HG02943 (cell line): ENCODE results near the gene RELN.
"Not testable (repeated sequence)": the region's sequence is repeated elsewhere in the genome, so short reads cannot be mapped to it uniquely, and the experiment has no call there.

ENCODE experiments used
- ATAC-seq: cut with Tn5 transposase; IDR thresholded peaks from one replicate; pipeline ENCODE4 v1.9.1; 2021; ENCODE audit warnings: mild to moderate bottlenecking, low read depth, moderate library complexity; ENCODE audit not compliant: unreplicated experiment

RELN gene

GRCh38 chr7:103947026-103947655 is 42.3 kb downstream of the RELN start:
- no peak for ATAC-seq

GRCh38 chr7:103944230-103944900 is 45.1 kb downstream of the RELN start:
- ATAC-seq, result no peak

DNA sequence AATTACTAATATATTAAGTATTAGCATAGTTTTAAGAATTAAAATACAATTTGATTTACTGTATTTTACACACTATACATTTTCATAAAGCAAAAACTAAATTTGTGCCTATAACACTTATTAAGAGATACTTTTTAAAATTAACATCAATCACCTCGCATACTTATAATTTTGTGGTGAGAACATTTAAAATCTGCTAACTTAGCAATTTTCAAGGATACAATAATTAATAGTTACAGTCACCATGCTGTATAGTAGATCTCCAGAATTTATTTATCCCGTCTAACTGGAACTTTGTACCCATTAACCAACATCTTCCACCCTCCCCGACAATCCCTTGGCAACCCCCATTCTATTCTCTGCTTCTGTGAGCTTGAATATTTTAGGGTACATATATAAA is 47.5 kb downstream of the RELN start:
- no peak for ATAC-seq

- no peak for ATAC-seq
These were observed 48.8 kb downstream of the RELN start for GRCh38 chr7:103940382-103941268.

GRCh38 chr7:103937680-103938079 is 51.8 kb downstream of the RELN start:
- no peak for ATAC-seq

GRCh38 chr7:103936558-103936957 is 52.9 kb downstream of the RELN start:
- ATAC-seq, result no peak

GRCh38 chr7:103934508-103934907 is 55.0 kb downstream of the RELN start:
- no peak for ATAC-seq

- ATAC-seq, result no peak
These were observed 57.1 kb downstream of the RELN start for GRCh38 chr7:103932389-103932788.

GRCh38 chr7:103929901-103930311 is 59.6 kb downstream of the RELN start:
- no peak for ATAC-seq

GRCh38 chr7:103928581-103928980 is 60.9 kb downstream of the RELN start:
- ATAC-seq, result no peak

DNA sequence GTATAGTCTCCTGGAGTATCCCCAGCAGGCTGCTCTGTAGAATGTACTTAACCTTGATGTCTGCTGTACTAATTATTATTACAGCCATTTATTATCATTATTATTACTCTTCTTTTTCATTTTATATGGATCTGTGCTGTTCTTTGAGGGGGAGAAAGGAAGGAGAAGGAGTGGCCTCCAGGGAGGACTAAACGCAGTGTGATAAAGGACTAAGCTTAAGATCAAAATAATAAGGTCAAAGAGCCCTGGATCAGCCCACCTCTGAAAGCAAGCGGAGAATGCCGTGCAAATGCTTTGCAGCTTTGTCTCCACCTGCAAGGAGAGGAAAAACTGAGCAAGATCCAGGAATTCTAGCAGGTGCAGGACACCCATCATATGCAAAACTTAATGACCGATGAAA is 65.3 kb downstream of the RELN start:
- ATAC-seq, result no peak

DNA sequence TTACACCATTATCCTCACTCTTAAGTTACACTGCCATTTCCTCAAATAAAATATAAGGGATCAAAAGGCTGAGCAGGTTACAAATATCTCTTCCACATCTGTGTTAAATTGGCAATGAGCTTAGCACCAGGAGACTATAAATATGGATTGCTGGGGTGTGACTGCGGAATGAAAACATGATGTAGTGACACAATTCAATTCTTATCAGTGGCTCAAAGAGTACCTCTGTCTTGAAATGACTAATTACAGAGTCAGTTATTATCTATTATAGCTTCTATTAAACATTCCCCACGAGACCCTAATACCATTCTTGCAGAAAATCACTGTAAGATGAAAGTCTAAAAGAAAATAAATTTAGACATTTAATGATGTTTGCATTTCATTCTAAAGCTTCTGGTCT is 67.1 kb downstream of the RELN start:
- ATAC-seq, result no peak

- no peak for ATAC-seq
These were observed 67.8 kb downstream of the RELN start for GRCh38 chr7:103921692-103922091.

DNA sequence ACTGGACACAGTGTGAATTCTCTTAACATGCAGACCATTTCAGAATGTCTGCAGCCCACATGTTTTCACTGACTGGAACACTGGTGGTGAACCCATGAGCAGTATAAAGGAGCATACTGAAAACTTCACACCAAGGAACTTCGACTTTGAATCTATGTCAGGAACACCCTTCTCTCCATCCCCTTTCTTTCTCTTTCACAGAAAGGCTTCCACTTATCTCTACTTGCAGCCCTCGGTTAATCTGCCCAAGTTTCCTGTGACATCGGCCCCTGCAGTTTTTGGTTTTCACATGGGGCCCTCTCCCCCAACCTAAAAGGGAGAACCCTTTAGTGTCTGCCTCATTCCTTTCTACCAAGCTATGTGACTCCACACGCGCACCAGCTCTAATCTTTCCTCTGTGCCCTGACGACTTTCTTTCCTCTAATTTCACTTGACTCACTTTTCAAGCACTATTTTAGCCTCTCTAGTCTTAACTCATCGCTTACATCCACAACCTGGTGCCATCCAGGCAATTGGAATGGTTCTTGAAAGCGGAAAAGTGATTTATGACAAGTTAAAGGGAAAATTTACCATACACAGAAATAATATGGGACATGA is 70.1 kb downstream of the RELN start:
- no peak for ATAC-seq

GRCh38 chr7:103918631-103919271 is 70.7 kb downstream of the RELN start:
- ATAC-seq, result no peak

GRCh38 chr7:103915680-103916357 is 73.6 kb downstream of the RELN start:
- ATAC-seq, result no peak

GRCh38 chr7:103914147-103914899 is 75.1 kb downstream of the RELN start:
- no peak for ATAC-seq

- ATAC-seq, result no peak
These were observed 76.4 kb downstream of the RELN start for GRCh38 chr7:103912891-103913605.

DNA sequence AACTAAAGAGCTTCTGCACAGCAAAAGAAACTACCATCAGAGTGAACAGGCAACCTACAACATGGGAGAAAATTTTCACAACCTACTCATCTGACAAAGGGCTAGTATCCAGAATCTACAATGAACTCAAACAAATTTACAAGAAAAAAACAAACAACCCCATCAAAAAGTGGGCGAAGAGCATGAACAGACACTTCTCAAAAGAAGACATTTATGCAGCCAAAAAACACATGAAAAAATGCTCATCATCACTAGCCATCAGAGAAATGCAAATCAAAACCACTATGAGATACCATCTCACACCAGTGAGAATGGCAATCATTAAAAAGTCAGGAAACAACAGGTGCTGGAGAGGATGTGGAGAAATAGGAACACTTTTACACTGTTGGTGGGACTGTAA is 78.4 kb downstream of the RELN start:
- ATAC-seq, result not testable (repeated sequence)
